H1 (cell line): ENCODE results near the gene KBTBD13. TPM values are rescaled to one million over a fixed set of nuclear protein-coding genes. Genes with fewer than 3 reads are reported as not detected.

Source experiments
- CTCF ChIA-PET: fragments of 300-600 bp; sonication (Branson Sonifier 250); formaldehyde crosslinking; loops from one replicate; lab custom pipeline; 2021; ENCODE audit not compliant: partially characterized antibody; lab: Charles Lee
- POLR2A ChIA-PET: fragments of 300-600 bp; sonication (Branson Sonifier 250); formaldehyde crosslinking; loops from one replicate; lab custom pipeline; 2021; ENCODE audit warnings: inconsistent platforms; ENCODE audit not compliant: partially characterized antibody; lab: Charles Lee
- DNase-seq, 2 experiments: peaks; one replicate each; pipeline versions ENCODE4 v3.0.0 to v3.0.0-alpha.2; 2010 to 2022; ENCODE audit warnings: low spot score in 2 of 2, low read depth in 1 of 2, mixed read lengths in 1 of 2
- FAIRE-seq: peaks from 2 replicates; lab custom pipeline; 2011; peaks lifted over from hg19 to GRCh38; lab: Jason Lieb, UNC
- H2AFZ ChIP-seq: 2 replicates; pipeline ENCODE4 v1.8.1; 2012; ENCODE audit warnings: low read length, inconsistent platforms
- H2AK5ac ChIP-seq: 2 replicates; pipeline ENCODE4 v1.6.1; 2013; ENCODE audit warnings: low read depth, low read length
- H2BK120ac ChIP-seq: replicated peaks from 2 replicates; pipeline ENCODE3; 2013; ENCODE audit warnings: low read depth, low read length, inconsistent platforms
- H2BK12ac ChIP-seq: 2 replicates; pipeline ENCODE4 v1.6.1; 2013; ENCODE audit warnings: low read depth, low read length
- H2BK15ac ChIP-seq: 2 replicates; pipeline ENCODE4 v1.6.1; 2013; ENCODE audit warnings: low read length
- H2BK20ac ChIP-seq: 2 replicates; pipeline ENCODE4 v1.6.1; 2013; ENCODE audit warnings: low read length
- H2BK5ac ChIP-seq: 2 replicates; pipeline ENCODE4 v1.6.1; 2013; ENCODE audit warnings: low read depth, low read length
- H3K14ac ChIP-seq: 2 replicates; pipeline ENCODE4 v1.6.1; 2013; ENCODE audit warnings: inconsistent platforms; ENCODE audit not compliant: insufficient read length
- H3K18ac ChIP-seq: 2 replicates; pipeline ENCODE4 v1.6.1; 2013; ENCODE audit warnings: low read length; ENCODE audit errors: extremely low read depth
- H3K23ac ChIP-seq: 2 replicates; pipeline ENCODE4 v1.6.1; 2013; ENCODE audit warnings: inconsistent platforms; ENCODE audit not compliant: insufficient read length
- H3K23me2 ChIP-seq: 2 replicates; pipeline ENCODE4 v1.6.1; 2013; ENCODE audit warnings: low read depth, low read length
- H3K27ac ChIP-seq: 2 replicates; pipeline ENCODE4 v1.6.1; 2011; ENCODE audit warnings: low read depth, low read length, inconsistent platforms
- H3K27me3 ChIP-seq, 4 experiments: replicated peaks in 1 of 4; 1 replicate in 1 of 4; 2 replicates in 3 of 4; pipeline versions ENCODE4 v1.6.1 to v1.8.1; 2011 to 2013; ENCODE audit warnings: low read length in 3 of 4, mild to moderate bottlenecking in 3 of 4, inconsistent platforms in 2 of 4, mixed read lengths in 2 of 4, moderate library complexity in 1 of 4; ENCODE audit not compliant: control insufficient read depth in 3 of 4, insufficient read depth in 3 of 4; ENCODE audit errors: extremely low read depth in 1 of 4
- H3K36me3 ChIP-seq, 4 experiments: 2 replicates each; pipeline versions ENCODE4 v1.6.1 to v1.8.1; 2011 to 2013; ENCODE audit warnings: mild to moderate bottlenecking in 4 of 4, low read length in 3 of 4, moderate library complexity in 2 of 4, control low read depth in 1 of 4, inconsistent platforms in 1 of 4; ENCODE audit not compliant: insufficient read depth in 4 of 4, control insufficient read depth in 2 of 4
- H3K4ac ChIP-seq: replicated peaks from 2 replicates; pipeline ENCODE3; 2013; ENCODE audit warnings: low read length, low read depth, mixed read lengths, inconsistent platforms; ENCODE audit not compliant: insufficient read length
- H3K4me1 ChIP-seq, 4 experiments: replicated peaks in 1 of 4; 1 replicate in 1 of 4; 2 replicates in 3 of 4; pipeline versions ENCODE4 v1.6.1 to v1.8.1; 2011 to 2013; ENCODE audit warnings: low read length in 3 of 4, inconsistent platforms in 2 of 4, mixed read lengths in 1 of 4; ENCODE audit not compliant: insufficient read depth in 4 of 4, control insufficient read depth in 3 of 4
- H3K4me2 ChIP-seq, 2 experiments: 2 replicates each; pipeline versions ENCODE4 v1.6.1 to v1.8.1; 2011 to 2013; ENCODE audit warnings: low read depth in 2 of 2, low read length in 2 of 2, control low read depth in 1 of 2, inconsistent platforms in 1 of 2, mild to moderate bottlenecking in 1 of 2; ENCODE audit not compliant: insufficient read depth in 1 of 2
- H3K4me3 ChIP-seq, 4 experiments: fragments of 200-600, 300-600 bp in 1 of 4; sonication (generic), shearing (Covaris generic), sonication (Bioruptor Twin) in 1 of 4; 2 replicates each; pipeline versions ENCODE4 v1.5.1 to v1.8.1; 2011 to 2016; ENCODE audit warnings: low read length in 4 of 4, low read depth in 3 of 4, control low read depth in 2 of 4, inconsistent platforms in 2 of 4, mild to moderate bottlenecking in 2 of 4, mixed read lengths in 1 of 4, moderate library complexity in 1 of 4; ENCODE audit not compliant: insufficient read depth in 2 of 4; ENCODE audit errors: extremely low read depth in 1 of 4
- H3K56ac ChIP-seq: replicated peaks from 2 replicates; pipeline ENCODE3; 2013; ENCODE audit warnings: low read depth, mild to moderate bottlenecking, mixed read lengths, low read length, inconsistent platforms; ENCODE audit not compliant: insufficient read length
- H3K79me1 ChIP-seq: 2 replicates; pipeline ENCODE4 v1.6.1; 2013; ENCODE audit warnings: low read depth, low read length, control low read depth
- H3K79me2 ChIP-seq, 2 experiments: 2 replicates each; pipeline versions ENCODE4 v1.6.1 to v1.8.1; 2012 to 2013; ENCODE audit warnings: low read length in 2 of 2, mild to moderate bottlenecking in 2 of 2, inconsistent platforms in 1 of 2; ENCODE audit not compliant: insufficient read depth in 2 of 2, control insufficient read depth in 1 of 2
- H3K9ac ChIP-seq, 4 experiments: replicated peaks in 1 of 4; 1 replicate in 1 of 4; 2 replicates in 3 of 4; pipeline versions ENCODE4 v1.6.1 to v1.8.1; 2011 to 2013; ENCODE audit warnings: low read depth in 3 of 4, low read length in 3 of 4, control low read depth in 2 of 4, mild to moderate bottlenecking in 2 of 4, moderate library complexity in 2 of 4, inconsistent platforms in 1 of 4; ENCODE audit errors: extremely low read depth in 1 of 4
- H3K9me3 ChIP-seq, 2 experiments: 2 replicates each; pipeline versions ENCODE4 v1.6.1 to v1.8.1; 2012 to 2013; ENCODE audit warnings: mild to moderate bottlenecking in 2 of 2, moderate library complexity in 2 of 2, control low read depth in 1 of 2, inconsistent platforms in 1 of 2, low read depth in 1 of 2, low read length in 1 of 2, mixed read lengths in 1 of 2; ENCODE audit not compliant: insufficient read depth in 2 of 2
- H4K20me1 ChIP-seq, 2 experiments: replicated peaks in 1 of 2; 2 replicates each; pipeline versions ENCODE3 to v1.8.1; 2011 to 2013; ENCODE audit warnings: inconsistent platforms in 2 of 2, low read length in 2 of 2, mild to moderate bottlenecking in 1 of 2; ENCODE audit not compliant: insufficient read depth in 2 of 2, control insufficient read depth in 1 of 2
- H4K5ac ChIP-seq: 2 replicates; pipeline ENCODE4 v1.6.1; 2013; ENCODE audit warnings: low read length, low read depth, mixed read lengths, inconsistent platforms; ENCODE audit not compliant: insufficient read length
- H4K8ac ChIP-seq: 2 replicates; pipeline ENCODE4 v1.8.0; 2013; ENCODE audit warnings: mild to moderate bottlenecking, moderate library complexity, low read length, inconsistent platforms; ENCODE audit not compliant: insufficient read depth; ENCODE audit errors: extremely low read depth
- H4K91ac ChIP-seq: replicated peaks from 2 replicates; pipeline ENCODE3; 2013; ENCODE audit warnings: low read length, mixed read lengths, inconsistent platforms; ENCODE audit not compliant: insufficient read length
- MAFK ChIP-seq: IDR thresholded peaks from 2 replicates; pipeline ENCODE4 v1.6.1; 2012; ENCODE audit warnings: low read depth, mild to moderate bottlenecking, improper control_type of control experiment, low read length
- RBBP5 ChIP-seq: IDR thresholded peaks from 2 replicates; pipeline ENCODE4 v1.7.1; 2012; ENCODE audit warnings: low read depth, mild to moderate bottlenecking, inconsistent platforms, low read length, moderate library complexity, borderline replicate concordance
- TAF1 ChIP-seq: IDR thresholded peaks from 2 replicates; pipeline ENCODE4 v1.6.1; 2011; ENCODE audit warnings: mild to moderate bottlenecking, low read depth, low read length
- TCF12 ChIP-seq: IDR thresholded peaks from 2 replicates; pipeline ENCODE4 v1.6.1; 2011; ENCODE audit warnings: low read depth, mild to moderate bottlenecking, low read length
- WGBS, 2 experiments: shearing (Covaris generic) in 1 of 2; methylation state at CpG; one replicate each; pipeline versions ENCODE4 v1.1.6 to v1.1.7; 2013 to 2015; ENCODE audit warnings: low lambda C conversion rate in 2 of 2, mixed read lengths in 2 of 2, inconsistent platforms in 1 of 2, low coverage in 1 of 2, missing lambda C conversion rate in 1 of 2; ENCODE audit not compliant: insufficient replicate concordance in 2 of 2, insufficient coverage in 1 of 2, insufficient read length in 1 of 2; ENCODE audit errors: extremely low coverage in 1 of 2, missing lambda C conversion rate in 1 of 2; 5-methylcytosine and 5-hydroxymethylcytosine counted together
- polyA plus RNA-seq, 7 experiments: library from polyadenylated mRNA; depleted of rRNA in 3 of 7; stranded (reverse) in 5 of 7; unstranded in 2 of 7; fragments of >200 nt in 5 of 7; fragments of 200-250 nt in 2 of 7; gene quantifications; 1 replicate in 5 of 7; 2 replicates in 1 of 7; 4 replicates in 1 of 7; pipeline versions ENCODE4 v1.2.1 to v1.2.3, GENCODE V29; 2011 to 2013; ENCODE audit warnings: missing spikeins in 2 of 7, mixed read lengths in 2 of 7
- total RNA-seq: library from RNA; stranded (reverse); fragmentation: NEBNext Ultra II Directional; extraction: Animal tissue kit (Norgen Biotek cat#: 25700); gene quantifications from 2 replicates; pipeline ENCODE4 v1.2.1, GENCODE V29; 2021

The KBTBD13 gene
- total and polyA plus RNA-seq, 2 of the 8 experiments (the other 6 are each of a cell fraction or from before 2014, with no cell fraction given), result not detected

DNA sequence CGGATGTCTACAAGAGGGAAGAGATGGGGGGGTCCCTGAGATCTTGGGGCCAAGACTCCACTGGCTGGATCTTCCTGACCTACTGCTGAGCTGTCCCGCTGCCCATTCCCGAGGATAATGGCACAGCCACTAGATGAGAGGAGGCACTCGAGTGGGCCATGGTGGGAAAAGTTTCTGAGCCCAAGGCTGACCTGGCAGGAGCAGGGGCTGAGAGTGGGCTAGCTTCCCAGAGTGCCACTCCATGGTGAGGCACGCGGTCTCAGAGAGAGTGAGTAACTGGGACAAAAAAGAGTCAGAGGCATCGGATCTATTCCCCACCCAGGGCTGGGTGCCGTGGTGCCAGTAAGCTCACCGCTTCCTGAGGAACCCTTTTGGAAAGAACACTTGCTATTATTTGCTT is 20.4 kb upstream of the KBTBD13 start:
- no peaks in the 10 kb centered on the region; a peak in 1 of 8 replicates for H3K36me3 ChIP-seq
- H2BK15ac ChIP-seq, result no peak overlapping the region
- no peaks in the 10 kb centered on the region; a peak in 1 of 7 replicates for H3K27me3 ChIP-seq
- no peak overlapping the region for H2AK5ac ChIP-seq
- no peaks in the 10 kb centered on the region for H4K20me1 ChIP-seq
- FAIRE-seq (no peak), DNase-seq (no peak)
- H3K23me2 ChIP-seq, result no peaks in the 10 kb centered on the region
- no peak overlapping the region for H4K91ac ChIP-seq
- no peak overlapping the region for H3K14ac ChIP-seq
- no peak overlapping the region for H3K27ac ChIP-seq
- 90% methylated on average over 9 of the region's 9 CpGs; no CpG with 5 or more reads in 1 of the 2 experiments for WGBS, 2 experiments
- H4K8ac ChIP-seq, result no peak overlapping the region
- no peak overlapping the region for H4K5ac ChIP-seq
- no peak overlapping the region for H3K56ac ChIP-seq
- no peaks in the 10 kb centered on the region for H3K4me1 ChIP-seq
- H2BK12ac ChIP-seq, result no peak overlapping the region
- H3K79me1 ChIP-seq, result no peaks in the 10 kb centered on the region
- no peak overlapping the region for H3K18ac ChIP-seq
- no peak overlapping the region for H3K9ac ChIP-seq
- no peak overlapping the region for H3K4me3 ChIP-seq
- TF ChIP-seq MAFK (no peak), RBBP5 (no peak), TCF12 (no peak), TAF1 (no peak)
- no peak overlapping the region for H3K4me2 ChIP-seq
- no peaks in the 10 kb centered on the region for H3K79me2 ChIP-seq
- no peak overlapping the region for H2BK5ac ChIP-seq
- no peak overlapping the region for H3K4ac ChIP-seq
- H2AFZ ChIP-seq, result no peak overlapping the region
- POLR2A ChIA-PET, result interaction anchor here (0.6 to 1.7 kb wide), 6 partner anchors 9 to 47 kb away, joined by 3 to 5 read pairs (median 4); no protein-coding TSS in a partner anchor
- H3K23ac ChIP-seq, result no peak overlapping the region
- CTCF ChIA-PET, result interaction anchor here (0.6 to 33.2 kb wide), 9 partner anchors 13 to 51 kb away, joined by 4 to 1213 read pairs (median 39); partner anchors contain the start of genes KBTBD13, RASL12 and SLC51B
- H3K9me3 ChIP-seq, result no peaks in the 10 kb centered on the region
- H2BK20ac ChIP-seq, result no peak overlapping the region
- no peak overlapping the region for H2BK120ac ChIP-seq
